Neural progenitor cell (in vitro differentiated cells): ENCODE results near the gene ROR2. TPM values are rescaled to one million over a fixed set of nuclear protein-coding genes. Genes with fewer than 3 reads are reported as not detected.

Experiments
- DNase-seq: peaks from one replicate; pipeline ENCODE4 v3.0.0-alpha.2; 2016; ENCODE audit warnings: low spot score
- H2AFZ ChIP-seq: fragments of 200-600 bp; sonication (generic); replicated peaks from 2 replicates; pipeline ENCODE4 v1.6.1; 2016; ENCODE audit warnings: antibody characterized with exemption
- H3F3A ChIP-seq: fragments of 200-600 bp; sonication (generic); 2 replicates; pipeline ENCODE4 v1.6.1; 2016; ENCODE audit warnings: antibody characterized with exemption, low read depth
- H3K27ac ChIP-seq: fragments of 200-600 bp; sonication (generic); 2 replicates; pipeline ENCODE4 v1.5.1; 2016; ENCODE audit warnings: mild to moderate bottlenecking
- H3K27me3 ChIP-seq: fragments of 200-600 bp; sonication (generic); 2 replicates; pipeline ENCODE4 v1.6.1; 2016; ENCODE audit warnings: mild to moderate bottlenecking, moderate library complexity
- H3K36me3 ChIP-seq: fragments of 200-600 bp; sonication (generic); 2 replicates; pipeline ENCODE4 v1.5.1; 2016
- H3K4me1 ChIP-seq: fragments of 200-600 bp; sonication (generic); 2 replicates; pipeline ENCODE4 v1.6.1; 2016; ENCODE audit warnings: mixed run types
- H3K4me2 ChIP-seq: fragments of 200-600 bp; sonication (generic); 2 replicates; pipeline ENCODE4 v1.6.1; 2016
- H3K4me3 ChIP-seq: fragments of 200-600 bp; sonication (generic); 2 replicates; pipeline ENCODE4 v1.5.1; 2016
- H3K79me2 ChIP-seq: fragments of 200-600 bp; sonication (generic); 2 replicates; pipeline ENCODE4 v1.6.1; 2016; ENCODE audit warnings: low read depth
- H3K9ac ChIP-seq: fragments of 200-600 bp; sonication (generic); 2 replicates; pipeline ENCODE4 v1.6.1; 2016
- H3K9me3 ChIP-seq: fragments of 200-600 bp; sonication (generic); 2 replicates; pipeline ENCODE4 v1.5.1; 2016; ENCODE audit warnings: low read depth
- H4K20me1 ChIP-seq: fragments of 200-600 bp; sonication (generic); 2 replicates; pipeline ENCODE4 v1.6.1; 2016; ENCODE audit warnings: low read depth
- H3K27ac Mint-ChIP-seq: 3 replicates; pipeline ENCODE4 v1.8.0; 2021; ENCODE audit warnings: mixed read lengths
- H3K27me3 Mint-ChIP-seq: 2 replicates; pipeline ENCODE4 v1.8.0; 2022; ENCODE audit warnings: low read depth, mild to moderate bottlenecking, inconsistent platforms, moderate library complexity, mixed read lengths; ENCODE audit not compliant: insufficient read depth
- H3K36me3 Mint-ChIP-seq: 3 replicates; pipeline ENCODE4 v1.8.0; 2021; ENCODE audit warnings: mixed read lengths
- H3K4me1 Mint-ChIP-seq: 3 replicates; pipeline ENCODE4 v1.8.0; 2021; ENCODE audit warnings: mixed read lengths
- H3K4me3 Mint-ChIP-seq: 3 replicates; pipeline ENCODE4 v1.8.0; 2021; ENCODE audit warnings: mild to moderate bottlenecking, moderate library complexity, mixed read lengths
- H3K9me3 Mint-ChIP-seq: 3 replicates; pipeline ENCODE4 v1.8.0; 2020; ENCODE audit warnings: mixed read lengths
- CTCF ChIP-seq: fragments of 200-600 bp; sonication (generic); IDR thresholded peaks from 2 replicates; pipeline ENCODE4 v1.5.1; 2017; ENCODE audit warnings: antibody characterized with exemption, mild to moderate bottlenecking
- EZH2 ChIP-seq: fragments of 200-600 bp; sonication (generic); IDR thresholded peaks from 2 replicates; pipeline ENCODE4 v1.6.1; 2017; ENCODE audit warnings: antibody characterized with exemption, mild to moderate bottlenecking, moderate library complexity
- EZH2phosphoT487 ChIP-seq: fragments of 200-600 bp; sonication (generic); IDR thresholded peaks from 2 replicates; pipeline ENCODE4 v1.6.1; 2017; ENCODE audit warnings: antibody characterized with exemption
- total RNA-seq: library from RNA; depleted of rRNA; stranded (reverse); fragments of >200 nt; gene quantifications from 2 replicates; pipeline ENCODE4 v1.2.3, GENCODE V29; 2015; ENCODE audit warnings: low replicate concordance

Gene ROR2
- total RNA-seq, 1 donor from 2014 or later, result 20.1 TPM

- Histone ChIP-seq H3K4me3 (no peak overlapping the region), H3K79me2 (no peaks in the 10 kb centered on the region), H4K20me1 (no peaks in the 10 kb centered on the region), H3K9me3 (no peaks in the 10 kb centered on the region), H3K27me3 (no peaks in the 10 kb centered on the region), H3K4me2 (no peak overlapping the region), H3K27ac (no peak overlapping the region), H3K4me1 (no peaks in the 10 kb centered on the region), H2AFZ (no peak overlapping the region), H3K9ac (no peak overlapping the region), H3F3A (no peaks in the 10 kb centered on the region), H3K36me3 (no peaks in the 10 kb centered on the region)
- no peak for DNase-seq
- Mint-ChIP-seq H3K27ac (no peak overlapping the region), H3K36me3 (peaks cover 2% of the 10 kb centered on the region), H3K9me3 (peaks cover 7% of the 10 kb centered on the region), H3K4me3 (no peak overlapping the region), H3K4me1 (peaks cover 5% of the 10 kb centered on the region), H3K27me3 (peaks cover 2% of the 10 kb centered on the region)
- TF ChIP-seq CTCF (no peak), EZH2 (no peak), EZH2phosphoT487 (no peak)
These were observed 42.5 kb upstream of the ROR2 start for GRCh38 chr9:91992461-91993041.

GRCh38 chr9:91991721-91992341 lies 41.8 kb upstream of the ROR2 start:
- H3K4me3 Mint-ChIP-seq, result no peak overlapping the region
- peaks cover 2% of the 10 kb centered on the region for H3K27me3 Mint-ChIP-seq

GRCh38 chr9:91986248-91986647 lies 36.2 kb upstream of the ROR2 start:
- H3K4me1 Mint-ChIP-seq, result no peaks in the 10 kb centered on the region
- Histone ChIP-seq H3K36me3 (no peaks in the 10 kb centered on the region), H3K4me3 (no peak overlapping the region), H3K9me3 (no peaks in the 10 kb centered on the region), H3K9ac (no peak overlapping the region), H3K79me2 (no peaks in the 10 kb centered on the region), H2AFZ (no peak overlapping the region), H4K20me1 (no peaks in the 10 kb centered on the region), H3F3A (no peaks in the 10 kb centered on the region), H3K4me1 (no peaks in the 10 kb centered on the region), H3K4me2 (no peak overlapping the region), H3K27ac (no peak overlapping the region), H3K27me3 (no peaks in the 10 kb centered on the region)
- peaks cover 2% of the 10 kb centered on the region for H3K36me3 Mint-ChIP-seq
- peaks cover 14% of the 10 kb centered on the region for H3K9me3 Mint-ChIP-seq
- no peak for DNase-seq
- no peak overlapping the region for H3K27ac Mint-ChIP-seq
- no peak overlapping the region for H3K4me3 Mint-ChIP-seq
- TF ChIP-seq CTCF, result no peak
- TF ChIP-seq EZH2phosphoT487, result no peak
- no peak for TF ChIP-seq EZH2
- no peaks in the 10 kb centered on the region for H3K27me3 Mint-ChIP-seq

More at GRCh38 chr9:91991721-91992341, 41.8 kb upstream of the ROR2 start:
- TF ChIP-seq EZH2phosphoT487 (no peak), EZH2 (no peak), CTCF (no peak)
- no peaks in the 10 kb centered on the region for H3F3A ChIP-seq
- no peak overlapping the region for H3K4me3 ChIP-seq
- H3K9ac ChIP-seq, result no peak overlapping the region
- no peaks in the 10 kb centered on the region for H3K79me2 ChIP-seq
- no peaks in the 10 kb centered on the region for H4K20me1 ChIP-seq
- Mint-ChIP-seq H3K9me3 (peaks cover 7% of the 10 kb centered on the region), H3K27ac (no peak overlapping the region), H3K4me1 (peaks cover 5% of the 10 kb centered on the region), H3K36me3 (peaks cover 2% of the 10 kb centered on the region)
- H3K27me3 ChIP-seq, result no peaks in the 10 kb centered on the region
- H3K9me3 ChIP-seq, result no peaks in the 10 kb centered on the region
- H3K36me3 ChIP-seq, result no peaks in the 10 kb centered on the region
- H2AFZ ChIP-seq, result no peak overlapping the region
- no peak overlapping the region for H3K27ac ChIP-seq
- no peak for DNase-seq
- H3K4me2 ChIP-seq, result no peak overlapping the region
- no peaks in the 10 kb centered on the region for H3K4me1 ChIP-seq
